ENCODE data around the gene RFX5. TPM values are rescaled to one million over a fixed set of nuclear protein-coding genes. Genes with fewer than 3 reads are reported as not detected.
"Not testable (repeated sequence)": the region's sequence is repeated elsewhere in the genome, so short reads cannot be mapped to it uniquely, and the experiment has no call there.

Gene RFX5
- total and polyA plus RNA-seq, 8 donors, result 9.9 to 117 (median 21.9) TPM

DNA sequence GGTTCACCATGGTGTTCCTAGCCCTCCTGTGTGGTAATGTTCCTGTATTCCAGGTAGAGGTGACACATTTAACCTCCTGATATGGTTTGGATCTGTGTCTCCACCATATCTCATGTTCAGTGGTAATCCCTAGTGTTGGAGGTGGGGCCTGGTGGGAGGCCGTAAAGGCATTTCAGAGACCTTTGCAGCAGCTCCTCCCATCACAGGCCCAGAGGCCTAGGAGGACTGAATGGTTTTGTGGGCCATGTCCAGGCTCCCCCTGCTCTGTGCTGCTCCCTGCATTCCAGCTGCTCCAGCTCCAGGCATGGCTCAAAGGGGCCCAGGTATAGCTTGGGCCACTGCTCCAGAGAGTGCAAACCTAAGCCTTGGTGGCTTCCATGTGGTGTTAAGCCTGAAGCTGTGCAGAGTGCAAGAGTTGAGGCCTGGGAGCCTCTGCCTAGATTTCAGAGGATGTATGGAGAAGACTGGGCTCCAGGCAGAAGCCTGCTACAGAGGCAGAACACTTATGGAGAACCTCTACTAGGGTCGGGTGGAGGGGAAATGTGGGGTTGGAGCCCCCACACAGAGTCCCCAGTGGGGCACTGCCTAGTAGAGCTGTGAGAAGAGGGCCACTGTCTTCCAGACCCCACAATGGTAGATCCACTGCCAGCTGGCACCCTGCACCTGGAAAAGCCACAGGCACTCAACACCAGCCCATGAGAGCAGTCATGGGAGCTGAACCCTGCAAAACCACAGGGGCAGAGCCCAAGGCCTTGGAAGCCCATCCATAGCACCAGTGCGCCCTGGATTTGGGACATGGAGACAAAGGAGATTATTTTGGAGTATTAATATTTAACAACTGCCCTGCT, 15.5 kb upstream of the RFX5 start:
- TF ChIP-seq EP300 (IDR thresholded peaks at IDR 0.05) (no peak), POLR2AphosphoS5 (IDR thresholded peaks at IDR 0.05) (no peak), POLR2A (IDR thresholded peaks at IDR 0.05) (no peak), CTCF (IDR thresholded peaks at IDR 0.05) (no peak)
- Histone ChIP-seq H3K27me3 (no peaks in the 10 kb centered on the region), H3K9me3 (peaks cover 0 to 11% (median 6%) of the 10 kb centered on the region in 4 donors), H3K36me3 (peaks cover 34 to 53% (median 52%) of the 10 kb centered on the region in 4 donors), H3K4me3 (no peak overlapping the region), H3K27ac (no peak overlapping the region), H3K4me1 (peaks cover 0 to 11% (median 4%) of the 10 kb centered on the region in 4 donors)
- intact Hi-C loops (cut with DNase I; ENCODE audit: low total_unique reads), result no loop called here
- WGBS, 5 donors, result 94 to 97% (median 95%) methylated on average over 3 of the region's 3 CpGs
- no peak for DNase-seq

- Histone ChIP-seq H3K27ac (no peak overlapping the region), H3K36me3 (peaks cover 33 to 48% (median 46%) of the 10 kb centered on the region in 4 donors), H3K4me3 (no peak overlapping the region), H3K27me3 (no peaks in the 10 kb centered on the region), H3K4me1 (peaks cover 0 to 9% (median 2%) of the 10 kb centered on the region in 4 donors), H3K9me3 (peaks cover 0 to 11% (median 6%) of the 10 kb centered on the region in 4 donors)
- intact Hi-C loops (cut with DNase I; ENCODE audit: low total_unique reads), result no loop called here
- DNase-seq, result no peak
- TF ChIP-seq CTCF (IDR thresholded peaks at IDR 0.05) (no peak), POLR2A (IDR thresholded peaks at IDR 0.05) (no peak), POLR2AphosphoS5 (IDR thresholded peaks at IDR 0.05) (no peak), EP300 (IDR thresholded peaks at IDR 0.05) (no peak)
Observed at GRCh38 chr1:151361883-151362282, 14.8 kb upstream of the RFX5 start.

- no peak for TF ChIP-seq POLR2AphosphoS5 (IDR thresholded peaks at IDR 0.05)
- TF ChIP-seq EP300 (IDR thresholded peaks at IDR 0.05), result no peak
- no peak for TF ChIP-seq CTCF (IDR thresholded peaks at IDR 0.05)
- TF ChIP-seq POLR2A (IDR thresholded peaks at IDR 0.05), result no peak
- DNase-seq, result no peak
- intact Hi-C loops (cut with DNase I; ENCODE audit: low total_unique reads), result no loop called here
Observed at GRCh38 chr1:151356696-151357095, 9.6 kb upstream of the RFX5 start.

GRCh38 chr1:151352021-151352718, 5.1 kb upstream of the RFX5 start:
- H3K27me3 ChIP-seq, result no peaks in the 10 kb centered on the region
- no peak for TF ChIP-seq POLR2AphosphoS5 (IDR thresholded peaks at IDR 0.05)
- TF ChIP-seq CTCF (IDR thresholded peaks at IDR 0.05), result no peak
- TF ChIP-seq POLR2A (IDR thresholded peaks at IDR 0.05), result no peak
- TF ChIP-seq EP300 (IDR thresholded peaks at IDR 0.05), result no peak
- intact Hi-C loops (cut with DNase I; ENCODE audit: low total_unique reads), result no loop called here
- H3K4me3 ChIP-seq, result no peak overlapping the region
- H3K9me3 ChIP-seq, result peaks cover 0 to 7% (median 4%) of the 10 kb centered on the region in 4 donors
- peaks cover 4 to 6% (median 5%) of the 10 kb centered on the region in 4 donors for H3K4me1 ChIP-seq
- no peak overlapping the region for H3K27ac ChIP-seq
- H3K36me3 ChIP-seq, result no peaks in the 10 kb centered on the region
- WGBS, 5 donors, result 73 to 81% (median 76%) methylated on average over 6 of the region's 6 CpGs
- DNase-seq, result peak in 1 of 2 donors; percentile 53

More at GRCh38 chr1:151356696-151357095, 9.6 kb upstream of the RFX5 start:
- no peak overlapping the region for H3K27ac ChIP-seq
- no peaks in the 10 kb centered on the region for H3K27me3 ChIP-seq
- H3K4me3 ChIP-seq, result no peak overlapping the region
- no peaks in the 10 kb centered on the region for H3K9me3 ChIP-seq
- WGBS, 5 donors, result 48 to 64% (median 52%) methylated on average over 2 of the region's 2 CpGs
- no peaks in the 10 kb centered on the region for H3K36me3 ChIP-seq
- no peaks in the 10 kb centered on the region for H3K4me1 ChIP-seq

DNA sequence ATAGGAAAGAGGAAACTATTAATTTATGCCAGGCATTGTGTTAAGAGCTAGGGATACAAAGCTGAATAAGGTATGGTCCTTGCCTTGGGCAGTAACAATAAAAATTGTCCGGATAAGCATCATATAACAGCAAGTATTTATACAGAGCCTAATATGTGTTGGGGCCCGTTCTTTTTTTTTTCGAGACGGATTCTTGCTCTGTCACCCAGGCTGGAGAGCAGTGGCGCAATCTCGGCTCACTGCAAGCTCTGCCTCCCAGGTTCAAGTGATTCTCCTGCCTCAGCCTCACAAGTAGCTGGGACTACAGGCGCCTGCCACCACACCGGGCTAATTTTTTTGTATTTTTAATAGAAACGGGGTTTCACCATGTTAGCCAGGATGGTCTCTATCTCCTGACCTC, 3.3 kb upstream of the RFX5 start:
- H3K27ac ChIP-seq; H3K36me3 ChIP-seq; H3K9me3 ChIP-seq; intact Hi-C loops (cut with DNase I; ENCODE audit: low total_unique reads); DNase-seq; H3K27me3 ChIP-seq; H3K4me3 ChIP-seq: not testable (repeated sequence)
- WGBS, 5 donors, result 91 to 96% (median 95%) methylated on average over 9 of the region's 9 CpGs
- H3K4me1 ChIP-seq, result peaks cover 12 to 18% (median 15%) of the 10 kb centered on the region in 4 donors
